Neural crest cell (in vitro differentiated cells): ENCODE measurements around the gene AAR2. TPM values are rescaled to one million over a fixed set of nuclear protein-coding genes. Genes with fewer than 3 reads are reported as not detected.

ENCODE experiments used
- DNase-seq: peaks from one replicate; pipeline ENCODE4 v3.0.0; 2021; ENCODE audit warnings: low read depth, mixed read lengths, low spot score
- H3K27ac Mint-ChIP-seq: one replicate; pipeline ENCODE4 v1.8.0; 2021; ENCODE audit warnings: mild to moderate bottlenecking, mixed read lengths; ENCODE audit not compliant: unreplicated experiment
- H3K27me3 Mint-ChIP-seq: 2 replicates; pipeline ENCODE4 v1.8.0; 2021; ENCODE audit warnings: low read depth, mild to moderate bottlenecking, mixed read lengths
- H3K36me3 Mint-ChIP-seq: 2 replicates; pipeline ENCODE4 v1.8.0; 2021; ENCODE audit warnings: low read depth, mild to moderate bottlenecking, mixed read lengths
- H3K4me1 Mint-ChIP-seq: 2 replicates; pipeline ENCODE4 v1.8.0; 2021; ENCODE audit warnings: mixed read lengths
- H3K4me3 Mint-ChIP-seq: one replicate; pipeline ENCODE4 v1.8.0; 2021; ENCODE audit warnings: mild to moderate bottlenecking, mixed read lengths
- H3K9me3 Mint-ChIP-seq: 2 replicates; pipeline ENCODE4 v1.8.0; 2021; ENCODE audit warnings: mixed read lengths
- total RNA-seq: library from RNA; stranded (reverse); gene quantifications from 2 replicates; pipeline ENCODE4 v1.2.1, GENCODE V29; 2021
- TF ChIP-seq, protein P1 (sequence below): fragments of 200-600 bp; sonication (generic); conservative IDR thresholded peaks from 2 replicates; pipeline ENCODE4 v1.5.0; 2021; ENCODE audit warnings: antibody characterized with exemption, mild to moderate bottlenecking

The AAR2 gene
- total RNA-seq, 1 donor from 2014 or later: 33.0 TPM

- no peak for DNase-seq
- H3K4me1 Mint-ChIP-seq: no peaks in the 10 kb centered on the region
- no peaks in the 10 kb centered on the region for H3K27me3 Mint-ChIP-seq
- no peaks in the 10 kb centered on the region for H3K36me3 Mint-ChIP-seq
- TF ChIP-seq, protein P1, sequence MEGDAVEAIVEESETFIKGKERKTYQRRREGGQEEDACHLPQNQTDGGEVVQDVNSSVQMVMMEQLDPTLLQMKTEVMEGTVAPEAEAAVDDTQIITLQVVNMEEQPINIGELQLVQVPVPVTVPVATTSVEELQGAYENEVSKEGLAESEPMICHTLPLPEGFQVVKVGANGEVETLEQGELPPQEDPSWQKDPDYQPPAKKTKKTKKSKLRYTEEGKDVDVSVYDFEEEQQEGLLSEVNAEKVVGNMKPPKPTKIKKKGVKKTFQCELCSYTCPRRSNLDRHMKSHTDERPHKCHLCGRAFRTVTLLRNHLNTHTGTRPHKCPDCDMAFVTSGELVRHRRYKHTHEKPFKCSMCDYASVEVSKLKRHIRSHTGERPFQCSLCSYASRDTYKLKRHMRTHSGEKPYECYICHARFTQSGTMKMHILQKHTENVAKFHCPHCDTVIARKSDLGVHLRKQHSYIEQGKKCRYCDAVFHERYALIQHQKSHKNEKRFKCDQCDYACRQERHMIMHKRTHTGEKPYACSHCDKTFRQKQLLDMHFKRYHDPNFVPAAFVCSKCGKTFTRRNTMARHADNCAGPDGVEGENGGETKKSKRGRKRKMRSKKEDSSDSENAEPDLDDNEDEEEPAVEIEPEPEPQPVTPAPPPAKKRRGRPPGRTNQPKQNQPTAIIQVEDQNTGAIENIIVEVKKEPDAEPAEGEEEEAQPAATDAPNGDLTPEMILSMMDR: no peak
- H3K9me3 Mint-ChIP-seq: no peaks in the 10 kb centered on the region
- H3K4me3 Mint-ChIP-seq: no peak overlapping the region
- H3K27ac Mint-ChIP-seq: no peak overlapping the region
Observed at GRCh38 chr20:36259177-36260061, 23.1 kb downstream of the AAR2 start.

GRCh38 chr20:36260316-36260715 lies 24.0 kb downstream of the AAR2 start:
- H3K27ac Mint-ChIP-seq: no peak overlapping the region
- H3K36me3 Mint-ChIP-seq: no peaks in the 10 kb centered on the region
- TF ChIP-seq, protein P1: no peak
- DNase-seq: no peak
- H3K27me3 Mint-ChIP-seq: no peaks in the 10 kb centered on the region
- no peaks in the 10 kb centered on the region for H3K9me3 Mint-ChIP-seq
- no peaks in the 10 kb centered on the region for H3K4me1 Mint-ChIP-seq
- H3K4me3 Mint-ChIP-seq: no peak overlapping the region

DNA sequence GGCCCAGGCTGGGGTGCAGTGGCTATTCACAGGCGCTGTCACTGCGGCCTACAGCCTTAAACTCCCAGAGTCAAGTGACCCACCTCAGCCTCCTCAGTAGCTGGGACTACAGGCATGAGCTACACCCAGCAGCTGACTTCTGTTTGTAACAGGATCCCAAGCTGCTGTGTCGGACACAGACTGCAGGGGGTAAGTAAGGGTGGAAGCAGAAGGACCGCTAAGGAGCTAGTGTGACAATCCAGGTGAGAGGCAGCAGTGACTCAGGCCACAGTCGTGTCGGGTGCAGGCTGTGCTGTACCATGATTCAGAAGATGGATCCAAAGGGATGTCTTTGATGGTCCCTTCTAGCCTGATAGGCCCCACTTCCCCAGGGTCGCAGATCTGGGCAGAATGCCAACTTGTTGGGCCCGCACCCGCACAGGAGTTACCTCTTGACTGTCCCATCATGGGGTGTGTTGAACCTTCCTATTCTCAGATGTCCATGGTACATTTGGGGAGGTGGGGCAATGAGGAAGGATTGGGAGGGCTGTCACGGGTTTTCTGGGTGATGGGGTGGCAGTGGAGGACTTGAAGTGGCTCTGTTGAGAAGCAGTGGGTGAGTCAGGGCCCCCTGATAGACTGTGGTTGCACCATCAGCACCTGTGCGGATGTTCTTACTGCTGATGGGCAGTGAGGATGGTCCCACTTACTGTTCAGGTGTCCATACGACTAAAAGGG lies 25.3 kb downstream of the AAR2 start:
- Mint-ChIP-seq H3K36me3 (no peaks in the 10 kb centered on the region), H3K9me3 (no peaks in the 10 kb centered on the region), H3K27ac (no peak overlapping the region), H3K27me3 (no peaks in the 10 kb centered on the region), H3K4me3 (no peak overlapping the region), H3K4me1 (no peaks in the 10 kb centered on the region)
- TF ChIP-seq, protein P1: no peak
- no peak for DNase-seq

DNA sequence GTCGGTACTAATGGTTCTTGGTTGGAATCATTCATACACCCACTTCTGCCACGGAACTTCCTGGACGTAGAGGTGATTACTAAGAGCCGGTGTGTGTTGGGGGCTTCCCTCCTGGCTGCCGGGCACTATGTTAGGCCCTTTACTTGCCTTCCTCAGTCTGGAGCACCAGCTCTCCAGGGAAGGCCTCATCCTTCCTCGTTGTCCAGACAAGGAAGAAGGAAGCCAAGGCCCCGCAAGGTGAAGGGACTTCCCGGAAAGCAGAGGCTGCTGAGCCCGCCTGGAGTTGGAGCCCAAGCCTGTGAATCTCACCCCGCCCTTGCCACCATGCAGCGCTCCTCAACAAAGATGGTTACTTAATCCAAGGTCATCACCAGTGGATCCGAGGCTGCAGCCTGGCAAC lies 26.2 kb downstream of the AAR2 start:
- no peaks in the 10 kb centered on the region for H3K27me3 Mint-ChIP-seq
- no peaks in the 10 kb centered on the region for H3K36me3 Mint-ChIP-seq
- no peaks in the 10 kb centered on the region for H3K4me1 Mint-ChIP-seq
- H3K9me3 Mint-ChIP-seq: no peaks in the 10 kb centered on the region
- H3K4me3 Mint-ChIP-seq: no peak overlapping the region
- TF ChIP-seq, protein P1: no peak
- no peak for DNase-seq
- H3K27ac Mint-ChIP-seq: no peak overlapping the region

DNA sequence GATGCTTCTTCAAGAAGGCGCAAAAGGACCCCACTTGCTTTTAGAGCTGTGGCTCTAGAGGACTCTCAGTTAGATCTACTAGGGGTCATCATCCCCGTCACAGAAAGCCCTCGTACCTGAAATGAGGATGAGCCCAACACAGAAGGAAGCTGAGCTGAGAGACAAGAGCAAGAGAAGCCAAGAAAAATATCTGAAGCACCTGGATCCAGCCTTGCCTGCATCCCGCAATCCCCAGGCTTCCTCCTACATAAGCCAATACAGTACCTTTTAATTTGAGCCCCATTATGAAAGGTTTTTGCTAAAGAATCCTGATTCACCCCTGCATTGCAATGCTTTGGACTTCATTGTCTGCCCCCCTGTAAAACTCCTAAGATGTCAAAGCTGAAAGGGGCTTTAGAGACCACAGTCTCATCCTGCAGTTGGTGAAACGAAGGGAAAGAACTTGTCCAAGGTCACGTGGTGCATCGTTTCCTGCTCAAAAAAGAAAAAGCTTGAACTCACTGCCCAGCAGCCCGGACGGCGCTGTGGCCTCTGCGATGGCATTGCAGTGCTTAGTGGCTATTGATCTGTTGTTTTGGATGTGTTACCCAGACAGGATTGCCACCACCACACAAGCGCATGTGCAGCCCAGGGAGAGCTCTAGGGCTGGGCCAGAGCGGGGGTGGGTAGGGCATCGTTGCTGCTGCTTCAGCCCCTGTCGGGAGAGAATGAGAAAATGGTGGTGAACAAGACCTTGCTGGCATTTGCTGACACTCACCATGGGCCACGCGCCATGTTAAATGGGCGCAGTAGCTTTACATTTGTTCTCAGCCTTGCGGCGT lies 28.4 kb downstream of the AAR2 start:
- Mint-ChIP-seq H3K27ac (no peak overlapping the region), H3K9me3 (no peaks in the 10 kb centered on the region), H3K27me3 (no peaks in the 10 kb centered on the region), H3K4me3 (no peak overlapping the region), H3K4me1 (peaks cover 3% of the 10 kb centered on the region), H3K36me3 (no peaks in the 10 kb centered on the region)
- DNase-seq: no peak
- TF ChIP-seq, protein P1: no peak
